ENCODE measurements around the gene GREM2. TPM values are rescaled to one million over a fixed set of nuclear protein-coding genes. Genes with fewer than 3 reads are reported as not detected.

GREM2 gene
- polyA plus RNA-seq, 2 donors = 1.0 to 3.5 TPM

DNA sequence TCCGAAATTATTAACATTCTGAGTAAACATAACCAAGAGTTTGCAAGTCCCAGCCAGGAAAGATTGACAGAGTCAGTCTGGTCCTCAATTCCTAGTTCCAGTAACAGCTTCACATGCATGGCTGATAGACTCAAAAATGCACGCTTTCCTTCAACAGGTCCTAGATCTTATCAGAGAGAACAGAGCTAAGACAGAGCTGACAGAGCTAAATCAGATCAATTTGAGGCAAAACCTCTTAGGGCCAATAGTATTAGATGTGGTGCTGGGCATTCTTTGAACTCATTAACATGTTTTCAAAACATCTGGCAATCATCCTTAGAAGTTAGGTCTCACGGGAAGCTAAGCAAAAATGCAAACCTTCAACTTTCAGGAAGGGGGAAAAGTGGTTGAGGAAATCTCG, 114.0 kb downstream of the GREM2 start:
- no peaks in the 10 kb centered on the region for H3K36me3 ChIP-seq (ENCODE audit: control insufficient read depth in 2 of 2, insufficient read depth in 2 of 2, low read length in 1 of 2)
- no peaks in the 10 kb centered on the region for H3K4me1 ChIP-seq (ENCODE audit: control insufficient read depth in 2 of 2, insufficient read depth in 2 of 2, low read length in 1 of 2)
- no peak overlapping the region for H3K4me3 ChIP-seq (ENCODE audit: low read depth in 1 of 2, low read length in 2 of 2)
- no peak overlapping the region for H3K27ac ChIP-seq (ENCODE audit: low read depth in 2 of 2, low read length in 1 of 2)
- H3K27me3 ChIP-seq (ENCODE audit: control insufficient read depth in 1 of 2, insufficient read depth in 2 of 2, low read length in 2 of 2) = no peaks in the 10 kb centered on the region
- peaks cover 4% of the 10 kb centered on the region in 2 donors for H3K9me3 ChIP-seq (ENCODE audit: control insufficient read depth in 2 of 2, insufficient read depth in 1 of 2, low read depth in 1 of 2, low read length in 1 of 2)
- WGBS, 2 donors = 68 to 69% methylated on average over 4 of the region's 4 CpGs

DNA sequence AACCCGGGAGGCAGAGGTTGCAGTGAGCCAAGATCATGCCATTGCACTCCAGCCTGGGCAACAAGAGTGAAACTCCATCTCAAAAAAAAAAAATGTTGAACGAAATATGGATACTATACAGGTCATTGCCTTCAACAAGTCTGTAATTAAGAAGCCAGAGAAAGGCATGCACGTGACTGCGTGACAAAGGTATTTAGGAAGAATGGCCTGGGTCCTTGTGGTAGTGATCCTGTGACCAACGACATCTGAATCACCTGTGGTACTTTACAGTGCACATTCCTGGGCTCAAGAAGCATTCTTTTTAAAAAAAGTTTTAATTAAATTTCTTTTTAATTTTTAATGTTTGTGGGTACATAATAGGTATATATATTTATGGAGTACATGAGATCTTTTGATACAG, 115.0 kb downstream of the GREM2 start:
- H3K36me3 ChIP-seq (ENCODE audit: control insufficient read depth in 2 of 2, insufficient read depth in 2 of 2, low read length in 1 of 2) = no peaks in the 10 kb centered on the region
- no peaks in the 10 kb centered on the region for H3K4me1 ChIP-seq (ENCODE audit: control insufficient read depth in 2 of 2, insufficient read depth in 2 of 2, low read length in 1 of 2)
- 82 to 85% methylated on average over 5 of the region's 5 CpGs for WGBS, 2 donors
- no peak overlapping the region for H3K4me3 ChIP-seq (ENCODE audit: low read depth in 1 of 2, low read length in 2 of 2)
- H3K27ac ChIP-seq (ENCODE audit: low read depth in 2 of 2, low read length in 1 of 2) = no peak overlapping the region
- H3K27me3 ChIP-seq (ENCODE audit: control insufficient read depth in 1 of 2, insufficient read depth in 2 of 2, low read length in 2 of 2) = no peaks in the 10 kb centered on the region
- H3K9me3 ChIP-seq (ENCODE audit: control insufficient read depth in 2 of 2, insufficient read depth in 1 of 2, low read depth in 1 of 2, low read length in 1 of 2) = peaks cover 8% of the 10 kb centered on the region in 2 donors

DNA sequence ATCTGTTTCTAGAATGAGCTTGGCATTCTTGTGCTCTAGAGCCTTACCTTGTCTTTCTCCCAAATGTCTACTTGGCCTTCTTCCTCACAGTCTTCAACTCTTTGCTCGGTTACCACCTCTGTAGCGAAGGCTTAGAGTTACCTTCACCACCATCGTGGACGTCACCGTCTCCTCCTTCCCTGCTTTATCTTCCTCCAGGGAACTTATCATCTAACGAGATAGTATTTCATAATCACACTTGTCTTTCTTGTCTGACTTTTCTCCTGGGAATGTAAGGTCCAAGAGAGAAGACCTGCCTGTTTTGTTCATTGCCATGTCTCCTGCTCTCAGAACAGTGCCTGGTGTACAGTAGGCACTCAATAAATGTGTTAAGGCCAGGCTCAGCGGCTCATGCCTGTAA, 115.6 kb downstream of the GREM2 start:
- Histone ChIP-seq H3K4me1 (ENCODE audit: control insufficient read depth in 2 of 2, insufficient read depth in 2 of 2, low read length in 1 of 2) (no peaks in the 10 kb centered on the region), H3K4me3 (ENCODE audit: low read depth in 1 of 2, low read length in 2 of 2) (no peak overlapping the region), H3K9me3 (ENCODE audit: control insufficient read depth in 2 of 2, insufficient read depth in 1 of 2, low read depth in 1 of 2, low read length in 1 of 2) (peaks cover 8% of the 10 kb centered on the region in 2 donors), H3K27ac (ENCODE audit: low read depth in 2 of 2, low read length in 1 of 2) (no peak overlapping the region), H3K27me3 (ENCODE audit: control insufficient read depth in 1 of 2, insufficient read depth in 2 of 2, low read length in 2 of 2) (no peaks in the 10 kb centered on the region), H3K36me3 (ENCODE audit: control insufficient read depth in 2 of 2, insufficient read depth in 2 of 2, low read length in 1 of 2) (no peaks in the 10 kb centered on the region)
- WGBS, 2 donors = 81 to 87% methylated on average over 7 of the region's 7 CpGs

DNA sequence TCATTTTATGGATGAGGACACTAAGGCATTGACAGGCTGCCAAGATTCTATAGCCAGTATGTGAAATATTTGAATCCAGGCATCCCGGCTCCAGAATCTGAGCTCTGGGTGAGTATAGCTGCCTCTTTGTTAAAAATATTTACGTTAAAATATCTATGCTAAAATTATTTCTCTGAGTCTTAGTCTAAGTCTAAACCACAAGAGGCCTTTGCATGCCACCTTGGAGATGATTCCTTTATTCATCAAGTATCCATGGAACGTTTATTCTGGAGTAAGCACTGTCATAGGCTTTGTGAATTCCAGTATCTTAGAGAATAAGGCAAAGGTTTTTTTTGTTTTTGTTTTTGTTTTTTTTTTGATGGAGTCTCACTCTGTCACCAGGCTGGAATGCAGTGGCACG, 116.4 kb downstream of the GREM2 start:
- 73 to 80% methylated on average over 4 of the region's 4 CpGs for WGBS, 2 donors
- H3K27ac ChIP-seq (ENCODE audit: low read depth in 2 of 2, low read length in 1 of 2) = no peak overlapping the region
- no peaks in the 10 kb centered on the region for H3K27me3 ChIP-seq (ENCODE audit: control insufficient read depth in 1 of 2, insufficient read depth in 2 of 2, low read length in 2 of 2)
- peaks cover 8% of the 10 kb centered on the region in 2 donors for H3K9me3 ChIP-seq (ENCODE audit: control insufficient read depth in 2 of 2, insufficient read depth in 1 of 2, low read depth in 1 of 2, low read length in 1 of 2)
- no peaks in the 10 kb centered on the region for H3K36me3 ChIP-seq (ENCODE audit: control insufficient read depth in 2 of 2, insufficient read depth in 2 of 2, low read length in 1 of 2)
- no peak overlapping the region for H3K4me3 ChIP-seq (ENCODE audit: low read depth in 1 of 2, low read length in 2 of 2)
- H3K4me1 ChIP-seq (ENCODE audit: control insufficient read depth in 2 of 2, insufficient read depth in 2 of 2, low read length in 1 of 2) = no peaks in the 10 kb centered on the region

DNA sequence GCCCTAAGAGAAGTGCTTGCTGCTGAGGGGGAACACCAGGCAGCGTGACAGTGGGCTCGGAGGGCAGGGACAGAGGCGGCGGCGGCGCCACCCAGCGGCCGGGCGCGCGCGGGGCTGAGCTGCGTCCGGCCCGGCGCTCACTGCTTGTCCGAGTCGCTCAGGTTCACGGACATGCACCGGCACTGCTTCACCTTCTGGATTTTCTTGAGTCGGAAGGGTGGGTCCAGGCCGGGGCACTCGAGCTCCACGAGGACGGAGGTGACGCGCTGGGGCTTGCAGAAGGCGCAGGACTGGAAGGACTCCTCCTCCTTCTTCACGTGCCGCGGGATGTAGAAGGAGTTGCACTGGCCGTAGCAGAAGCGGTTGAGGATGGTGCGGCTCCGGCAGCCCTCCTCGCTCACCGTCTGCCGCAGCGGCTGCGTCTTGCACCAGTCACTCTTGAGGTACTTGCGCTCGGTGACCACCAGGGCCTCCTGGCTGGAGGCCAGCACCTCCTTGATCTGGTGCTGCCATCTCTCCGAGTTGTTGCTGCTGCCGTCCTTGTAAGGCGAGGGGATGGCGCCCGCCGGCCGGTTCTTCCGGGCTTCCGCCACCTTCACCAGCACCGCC, 119.0 kb downstream of the GREM2 start:
- H3K4me3 ChIP-seq (ENCODE audit: low read depth in 1 of 2, low read length in 2 of 2) = no peak overlapping the region
- no peaks in the 10 kb centered on the region for H3K4me1 ChIP-seq (ENCODE audit: control insufficient read depth in 2 of 2, insufficient read depth in 2 of 2, low read length in 1 of 2)
- no peaks in the 10 kb centered on the region for H3K36me3 ChIP-seq (ENCODE audit: control insufficient read depth in 2 of 2, insufficient read depth in 2 of 2, low read length in 1 of 2)
- H3K27me3 ChIP-seq (ENCODE audit: control insufficient read depth in 1 of 2, insufficient read depth in 2 of 2, low read length in 2 of 2) = no peaks in the 10 kb centered on the region
- H3K27ac ChIP-seq (ENCODE audit: low read depth in 2 of 2, low read length in 1 of 2) = no peak overlapping the region
- H3K9me3 ChIP-seq (ENCODE audit: control insufficient read depth in 2 of 2, insufficient read depth in 1 of 2, low read depth in 1 of 2, low read length in 1 of 2) = peaks cover 8% of the 10 kb centered on the region in 2 donors
- WGBS, 2 donors = 44 to 62% methylated on average over 52 of the region's 52 CpGs

DNA sequence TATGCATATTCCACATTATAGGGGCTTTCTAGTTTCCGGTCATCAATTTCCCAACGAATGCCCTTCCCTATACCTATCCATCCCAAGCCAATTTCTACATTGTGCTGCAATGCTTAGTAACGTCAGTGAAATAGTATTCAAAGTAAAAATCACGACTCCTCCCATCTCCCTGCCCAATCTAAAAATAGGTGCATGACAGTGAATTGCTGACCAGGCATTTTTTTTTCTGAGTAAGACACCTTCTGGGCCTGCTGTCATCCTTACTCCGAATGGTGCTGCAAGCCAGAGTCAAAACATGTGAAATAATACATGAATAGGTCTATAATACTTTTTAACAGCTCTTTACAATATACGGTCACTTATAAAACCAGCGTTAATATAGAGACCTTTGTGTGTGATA, 120.2 kb downstream of the GREM2 start:
- 77 to 80% methylated on average over 7 of the region's 7 CpGs for WGBS, 2 donors
- H3K4me1 ChIP-seq (ENCODE audit: control insufficient read depth in 2 of 2, insufficient read depth in 2 of 2, low read length in 1 of 2) = no peaks in the 10 kb centered on the region
- no peak overlapping the region for H3K27ac ChIP-seq (ENCODE audit: low read depth in 2 of 2, low read length in 1 of 2)
- H3K27me3 ChIP-seq (ENCODE audit: control insufficient read depth in 1 of 2, insufficient read depth in 2 of 2, low read length in 2 of 2) = no peaks in the 10 kb centered on the region
- no peak overlapping the region for H3K4me3 ChIP-seq (ENCODE audit: low read depth in 1 of 2, low read length in 2 of 2)
- H3K36me3 ChIP-seq (ENCODE audit: control insufficient read depth in 2 of 2, insufficient read depth in 2 of 2, low read length in 1 of 2) = no peaks in the 10 kb centered on the region
- peaks cover 8% of the 10 kb centered on the region in 2 donors for H3K9me3 ChIP-seq (ENCODE audit: control insufficient read depth in 2 of 2, insufficient read depth in 1 of 2, low read depth in 1 of 2, low read length in 1 of 2)

DNA sequence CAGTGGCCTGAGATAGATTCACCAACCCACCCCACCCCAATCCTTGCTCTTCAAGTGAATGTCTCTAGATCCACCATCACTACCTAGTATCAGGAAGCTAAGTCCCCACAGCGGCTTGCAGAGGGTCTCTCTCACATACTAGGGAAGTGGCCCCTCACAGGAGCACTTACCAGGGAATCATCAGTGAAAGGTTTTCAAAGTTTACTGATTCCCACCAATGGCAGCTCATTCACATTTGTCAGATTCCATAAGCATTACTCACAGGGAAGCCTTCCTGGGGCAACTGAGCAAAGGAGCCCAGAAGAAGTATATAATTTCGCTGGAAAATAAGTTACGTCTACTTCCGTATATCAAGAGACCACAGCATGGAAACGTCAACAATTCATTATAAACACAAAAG, 120.8 kb downstream of the GREM2 start:
- H3K27ac ChIP-seq (ENCODE audit: low read depth in 2 of 2, low read length in 1 of 2) = no peak overlapping the region
- no peaks in the 10 kb centered on the region for H3K36me3 ChIP-seq (ENCODE audit: control insufficient read depth in 2 of 2, insufficient read depth in 2 of 2, low read length in 1 of 2)
- no peak overlapping the region for H3K4me3 ChIP-seq (ENCODE audit: low read depth in 1 of 2, low read length in 2 of 2)
- WGBS, 2 donors = 62 to 65% methylated on average over 5 of the region's 5 CpGs
- peaks cover 8% of the 10 kb centered on the region in 2 donors for H3K9me3 ChIP-seq (ENCODE audit: control insufficient read depth in 2 of 2, insufficient read depth in 1 of 2, low read depth in 1 of 2, low read length in 1 of 2)
- H3K27me3 ChIP-seq (ENCODE audit: control insufficient read depth in 1 of 2, insufficient read depth in 2 of 2, low read length in 2 of 2) = no peaks in the 10 kb centered on the region
- H3K4me1 ChIP-seq (ENCODE audit: control insufficient read depth in 2 of 2, insufficient read depth in 2 of 2, low read length in 1 of 2) = no peaks in the 10 kb centered on the region

DNA sequence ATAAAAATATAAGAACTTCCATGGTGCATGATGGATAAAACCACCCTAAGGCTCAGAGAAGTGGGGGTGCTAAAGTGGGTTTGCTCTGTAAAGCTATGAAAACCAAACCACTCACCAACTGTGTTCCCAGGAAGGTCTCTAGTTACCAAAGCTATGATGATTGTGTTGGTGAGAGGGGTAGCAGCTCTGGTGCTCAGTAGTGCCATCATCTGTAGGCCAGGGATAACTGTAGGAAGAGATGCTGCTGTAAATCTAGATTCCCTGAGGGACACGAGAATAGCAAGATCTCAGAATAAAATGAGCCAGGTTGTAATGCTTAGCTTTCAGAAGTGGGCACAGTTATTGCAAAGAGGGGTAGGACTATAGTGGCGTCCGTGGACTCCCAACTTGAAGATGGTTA, 124.5 kb downstream of the GREM2 start:
- H3K4me3 ChIP-seq (ENCODE audit: low read depth in 1 of 2, low read length in 2 of 2) = no peak overlapping the region

DNA sequence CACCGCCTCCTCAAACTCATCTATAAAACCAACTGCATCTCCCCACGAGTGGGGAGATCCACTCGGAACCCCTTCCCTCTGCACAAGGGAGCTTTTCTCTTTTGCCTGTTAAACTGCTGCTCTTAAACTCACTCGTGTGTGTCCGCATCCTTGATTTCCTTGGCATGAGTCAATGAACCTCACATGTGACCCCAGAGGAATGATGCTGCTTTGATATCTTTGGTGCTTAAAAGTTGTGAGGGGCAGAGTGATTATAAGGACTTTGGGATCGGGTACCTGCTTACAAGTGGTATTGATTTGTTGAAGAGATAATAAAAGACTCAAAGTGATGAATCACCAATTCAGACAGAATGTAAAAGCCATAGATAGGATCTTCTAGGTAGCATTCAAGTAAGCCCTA, 125.3 kb downstream of the GREM2 start:
- 70 to 74% methylated on average over 6 of the region's 6 CpGs for WGBS, 2 donors
- Histone ChIP-seq H3K27ac (ENCODE audit: low read depth in 2 of 2, low read length in 1 of 2) (no peak overlapping the region), H3K4me3 (ENCODE audit: low read depth in 1 of 2, low read length in 2 of 2) (no peak overlapping the region), H3K27me3 (ENCODE audit: control insufficient read depth in 1 of 2, insufficient read depth in 2 of 2, low read length in 2 of 2) (no peaks in the 10 kb centered on the region), H3K36me3 (ENCODE audit: control insufficient read depth in 2 of 2, insufficient read depth in 2 of 2, low read length in 1 of 2) (no peaks in the 10 kb centered on the region), H3K4me1 (ENCODE audit: control insufficient read depth in 2 of 2, insufficient read depth in 2 of 2, low read length in 1 of 2) (no peaks in the 10 kb centered on the region), H3K9me3 (ENCODE audit: control insufficient read depth in 2 of 2, insufficient read depth in 1 of 2, low read depth in 1 of 2, low read length in 1 of 2) (peaks cover 3 to 4% of the 10 kb centered on the region in 2 donors)

More for the DNA sequence above, 124.5 kb downstream of the GREM2 start:
- no peaks in the 10 kb centered on the region for H3K4me1 ChIP-seq (ENCODE audit: control insufficient read depth in 2 of 2, insufficient read depth in 2 of 2, low read length in 1 of 2)
- peaks cover 3 to 4% of the 10 kb centered on the region in 2 donors for H3K9me3 ChIP-seq (ENCODE audit: control insufficient read depth in 2 of 2, insufficient read depth in 1 of 2, low read depth in 1 of 2, low read length in 1 of 2)
- H3K27ac ChIP-seq (ENCODE audit: low read depth in 2 of 2, low read length in 1 of 2) = no peak overlapping the region
- no peaks in the 10 kb centered on the region for H3K36me3 ChIP-seq (ENCODE audit: control insufficient read depth in 2 of 2, insufficient read depth in 2 of 2, low read length in 1 of 2)
- H3K27me3 ChIP-seq (ENCODE audit: control insufficient read depth in 1 of 2, insufficient read depth in 2 of 2, low read length in 2 of 2) = no peaks in the 10 kb centered on the region
- 74 to 76% methylated on average over 3 of the region's 3 CpGs for WGBS, 2 donors

DNA sequence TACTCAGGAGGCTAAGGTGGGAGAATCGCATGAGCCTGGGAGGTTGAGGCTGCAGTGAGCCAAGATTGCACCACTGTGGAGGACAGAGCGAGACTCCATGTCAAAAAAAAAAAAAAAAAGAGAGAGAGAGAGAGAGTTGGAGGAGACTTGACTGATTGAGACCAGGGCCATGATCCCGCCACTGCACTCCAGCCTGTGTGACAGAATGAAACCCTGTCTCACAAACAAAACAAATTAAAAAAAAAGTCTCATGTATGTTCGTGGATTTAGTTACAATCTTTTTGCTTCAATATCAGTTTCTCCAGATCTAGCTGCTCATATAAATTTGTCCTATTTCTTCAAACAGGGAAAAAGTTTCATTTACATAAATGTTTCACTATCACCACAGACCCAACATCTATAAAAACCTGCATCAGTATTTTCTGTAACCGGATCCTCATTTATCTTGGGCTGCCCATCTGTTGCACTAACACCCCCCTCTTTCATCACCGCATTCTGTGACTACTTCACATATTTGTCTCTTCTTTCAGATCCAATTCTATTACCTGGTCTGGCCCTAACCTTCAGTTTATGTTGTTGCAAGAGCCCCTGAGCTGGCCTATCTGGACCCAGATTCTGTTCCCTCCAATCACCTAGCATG, 127.0 kb downstream of the GREM2 start:
- H3K36me3 ChIP-seq (ENCODE audit: control insufficient read depth in 2 of 2, insufficient read depth in 2 of 2, low read length in 1 of 2) = no peaks in the 10 kb centered on the region
- no peak overlapping the region for H3K27ac ChIP-seq (ENCODE audit: low read depth in 2 of 2, low read length in 1 of 2)
- no peaks in the 10 kb centered on the region for H3K4me1 ChIP-seq (ENCODE audit: control insufficient read depth in 2 of 2, insufficient read depth in 2 of 2, low read length in 1 of 2)
- H3K27me3 ChIP-seq (ENCODE audit: control insufficient read depth in 1 of 2, insufficient read depth in 2 of 2, low read length in 2 of 2) = no peaks in the 10 kb centered on the region
- no peak overlapping the region for H3K4me3 ChIP-seq (ENCODE audit: low read depth in 1 of 2, low read length in 2 of 2)
- WGBS, 2 donors = 78 to 81% methylated on average over 6 of the region's 6 CpGs
- peaks cover 3 to 4% of the 10 kb centered on the region in 2 donors for H3K9me3 ChIP-seq (ENCODE audit: control insufficient read depth in 2 of 2, insufficient read depth in 1 of 2, low read depth in 1 of 2, low read length in 1 of 2)

Measured in esophagus (tissue), 2 donors.